ENCODE measurements around the gene PROS1. TPM values are rescaled to one million over a fixed set of nuclear protein-coding genes. Genes with fewer than 3 reads are reported as not detected.

Gene PROS1
- total and polyA plus RNA-seq, 10 of the 15 experiments (the other 5 are each of a cell fraction or from before 2014, with no cell fraction given), result 0.10 TPM; not detected in 9

DNA sequence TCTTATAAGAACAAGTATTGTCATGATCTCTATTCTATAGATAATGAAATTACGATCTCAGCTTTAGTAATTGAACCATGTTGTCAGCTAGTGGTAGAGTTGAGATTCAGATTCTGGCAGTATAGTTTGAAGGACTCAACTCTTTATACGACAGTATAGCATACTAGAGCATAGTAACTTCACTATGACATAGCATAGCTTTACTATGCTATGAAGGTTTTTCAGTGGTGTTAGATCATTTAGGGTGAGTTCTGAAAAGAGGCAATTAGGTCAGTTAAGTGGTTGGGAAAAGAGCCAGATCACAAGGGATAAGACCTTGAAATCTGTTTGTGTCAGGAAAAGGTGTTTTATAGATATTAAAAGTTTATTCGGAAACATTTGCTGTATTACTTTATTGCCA, 46.6 kb upstream of the PROS1 start:
- Histone ChIP-seq H3K27ac (ENCODE audit: control insufficient read depth, insufficient read depth) (no peak overlapping the region), H2AFZ (ENCODE audit: control insufficient read depth, low read depth, low read length) (no peak overlapping the region), H3K4me2 (ENCODE audit: control insufficient read depth, insufficient read depth) (no peak overlapping the region), H3K4me1 (ENCODE audit: control insufficient read depth, insufficient read depth, low read length) (no peaks in the 10 kb centered on the region), H3K79me2 (ENCODE audit: control insufficient read depth, insufficient read depth, low read length) (no peaks in the 10 kb centered on the region), H3K9me3 (replicated peaks; ENCODE audit: control insufficient read depth, insufficient read depth, low read length) (no peaks in the 10 kb centered on the region), H3K4me3 (no peak overlapping the region), H3K9ac (ENCODE audit: control insufficient read depth, insufficient read depth, low read length) (no peak overlapping the region), H3K27me3 (replicated peaks in 1 of 2; ENCODE audit: control insufficient read depth in 2 of 2, insufficient read depth in 2 of 2, low read length in 1 of 2) (no peaks in the 10 kb centered on the region), H3K36me3 (ENCODE audit: control insufficient read depth in 2 of 2, insufficient read depth in 2 of 2, low read length in 1 of 2) (no peaks in the 10 kb centered on the region), H4K20me1 (ENCODE audit: control insufficient read depth, insufficient read depth) (no peaks in the 10 kb centered on the region)
- POLR2A ChIA-PET, result no interaction called here
- SMC1A ChIA-PET (ENCODE audit: uncharacterized antibody, unreplicated experiment), result interaction anchor here (0.9 to 2.9 kb wide), 4 partner anchors 8 to 17 kb away, joined by 3 to 6 read pairs (median 4); no protein-coding TSS in a partner anchor
- FAIRE-seq (no peak), ATAC-seq (no peak), DNase-seq (ENCODE audit: low read depth, low spot score) (no peak)
- BruUV-seq (replicated peaks), result no TSS peak
- TF ChIP-seq KLF5 (IDR thresholded peaks at IDR 0.05; ENCODE audit: partially characterized antibody) (no peak), SIX5 (IDR thresholded peaks at IDR 0.05; ENCODE audit: low read depth, low read length, severe bottlenecking) (no peak), RBBP5 (conservative IDR thresholded peaks at IDR 0.05) (no peak), PAX5 (IDR thresholded peaks at IDR 0.05; ENCODE audit: borderline replicate concordance, low read depth, low read length) (no peak), RELA (IDR thresholded peaks at IDR 0.05; ENCODE audit: borderline replicate concordance, partially characterized antibody) (no peak), GATAD2B (conservative IDR thresholded peaks at IDR 0.05; ENCODE audit: low read depth) (no peak), SP1 (IDR thresholded peaks at IDR 0.05; ENCODE audit: low read depth, low read length) (no peak), E2F8 (IDR thresholded peaks at IDR 0.05; ENCODE audit: low read depth, partially characterized antibody) (no peak), ZNF24 (IDR thresholded peaks at IDR 0.05) (no peak), CBX3 (IDR thresholded peaks at IDR 0.05; ENCODE audit: borderline replicate concordance, low read depth) (no peak), MTA3 (IDR thresholded peaks at IDR 0.05; ENCODE audit: borderline replicate concordance, low read length) (no peak), NR2F1 (conservative IDR thresholded peaks at IDR 0.05) (no peak), CEBPZ (IDR thresholded peaks at IDR 0.05; ENCODE audit: low read depth, low read length) (no peak), ZNF622 (IDR thresholded peaks at IDR 0.05) (no peak)
- TF ChIP-seq, protein P1, sequence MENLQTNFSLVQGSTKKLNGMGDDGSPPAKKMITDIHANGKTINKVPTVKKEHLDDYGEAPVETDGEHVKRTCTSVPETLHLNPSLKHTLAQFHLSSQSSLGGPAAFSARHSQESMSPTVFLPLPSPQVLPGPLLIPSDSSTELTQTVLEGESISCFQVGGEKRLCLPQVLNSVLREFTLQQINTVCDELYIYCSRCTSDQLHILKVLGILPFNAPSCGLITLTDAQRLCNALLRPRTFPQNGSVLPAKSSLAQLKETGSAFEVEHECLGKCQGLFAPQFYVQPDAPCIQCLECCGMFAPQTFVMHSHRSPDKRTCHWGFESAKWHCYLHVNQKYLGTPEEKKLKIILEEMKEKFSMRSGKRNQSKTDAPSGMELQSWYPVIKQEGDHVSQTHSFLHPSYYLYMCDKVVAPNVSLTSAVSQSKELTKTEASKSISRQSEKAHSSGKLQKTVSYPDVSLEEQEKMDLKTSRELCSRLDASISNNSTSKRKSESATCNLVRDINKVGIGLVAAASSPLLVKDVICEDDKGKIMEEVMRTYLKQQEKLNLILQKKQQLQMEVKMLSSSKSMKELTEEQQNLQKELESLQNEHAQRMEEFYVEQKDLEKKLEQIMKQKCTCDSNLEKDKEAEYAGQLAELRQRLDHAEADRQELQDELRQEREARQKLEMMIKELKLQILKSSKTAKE (IDR thresholded peaks at IDR 0.05; ENCODE audit: low read depth, poor library complexity, severe bottlenecking), result no peak
- intact Hi-C loops (cut with micrococcal nuclease; ENCODE audit: unreplicated experiment) (no loop called here), in situ Hi-C loops (cut with MboI) (no loop called here)
- CTCF ChIA-PET, result interaction anchor here (3.0 kb wide), 1 partner anchor 17 kb away, joined by 9 read pairs; no protein-coding TSS in a partner anchor
- WGBS (ENCODE audit: insufficient coverage, insufficient replicate concordance, low lambda C conversion rate, missing lambda C conversion rate), result 79% methylated on average over 3 of the region's 3 CpGs
- RAD21 ChIA-PET (ENCODE audit: unreplicated experiment), result interaction anchor here (2.7 kb wide), 1 partner anchor 15 kb away, joined by 6 read pairs; no protein-coding TSS in a partner anchor

Measured in GM12878 (cell line).